NCI-H1048 (cell line): ENCODE data around the gene TRAPPC8.
"Not testable (repeated sequence)": the region's sequence is repeated elsewhere in the genome, so short reads cannot be mapped to it uniquely, and the experiment has no call there.

Experiments used
- DNase-seq: peaks from one replicate; lab custom pipeline; 2025; lab: John Stamatoyannopoulos, UW

Gene TRAPPC8

GRCh38 chr18:31942999-31943877, at the start of gene TRAPPC8:
TRAPPC8 (minus strand) TSS chr18:31943128; CDS start chr18:31942764, 364 bp downstream.
- peak; percentile 89 for DNase-seq

GRCh38 chr18:31990823-31991222, 47.9 kb upstream of the TRAPPC8 start:
- DNase-seq, result no peak

GRCh38 chr18:31983976-31984375, 41.0 kb upstream of the TRAPPC8 start:
- no peak for DNase-seq

- DNase-seq, result no peak
These were observed 40.1 kb upstream of the TRAPPC8 start for GRCh38 chr18:31983020-31983419.

GRCh38 chr18:31980863-31981262, 37.9 kb upstream of the TRAPPC8 start:
- DNase-seq, result no peak

GRCh38 chr18:31979714-31980113, 36.8 kb upstream of the TRAPPC8 start:
- DNase-seq, result no peak

GRCh38 chr18:31978616-31979015, 35.7 kb upstream of the TRAPPC8 start:
- DNase-seq, result no peak

- peak; percentile 7 for DNase-seq
These were observed 34.4 kb upstream of the TRAPPC8 start for GRCh38 chr18:31977270-31977872.

- DNase-seq, result no peak
These were observed 33.3 kb upstream of the TRAPPC8 start for GRCh38 chr18:31976242-31976641.

- no peak for DNase-seq
These were observed 31.1 kb upstream of the TRAPPC8 start for GRCh38 chr18:31973929-31974546.

- DNase-seq, result no peak
These were observed 27.7 kb upstream of the TRAPPC8 start for GRCh38 chr18:31970617-31971016.

GRCh38 chr18:31965316-31965970, 22.5 kb upstream of the TRAPPC8 start:
- no peak for DNase-seq

- DNase-seq, result no peak
These were observed 14.8 kb upstream of the TRAPPC8 start for GRCh38 chr18:31957728-31958127.

- DNase-seq, result no peak
These were observed 11.4 kb upstream of the TRAPPC8 start for GRCh38 chr18:31954349-31954748.

GRCh38 chr18:31953699-31954098, 10.8 kb upstream of the TRAPPC8 start:
- DNase-seq, result not testable (repeated sequence)

GRCh38 chr18:31952223-31952622, 9.3 kb upstream of the TRAPPC8 start:
- DNase-seq, result no peak

- DNase-seq, result no peak
These were observed 7.7 kb upstream of the TRAPPC8 start for GRCh38 chr18:31950583-31950982.

- not testable (repeated sequence) for DNase-seq
These were observed 5.4 kb upstream of the TRAPPC8 start for GRCh38 chr18:31948349-31948748.

- DNase-seq, result no peak
These were observed 3.5 kb upstream of the TRAPPC8 start for GRCh38 chr18:31946305-31947046.

GRCh38 chr18:31943878-31944816, 1.2 kb upstream of the TRAPPC8 start:
- DNase-seq, result no peak
